HFFc6 (cell line): ENCODE results near the gene LDLRAD4. TPM values are rescaled to one million over a fixed set of nuclear protein-coding genes. Genes with fewer than 3 reads are reported as not detected.

Experiments
- DNase-seq: peaks from one replicate; pipeline ENCODE4 v3.0.0-alpha.2; 2018
- H3K27ac Mint-ChIP-seq: 2 replicates; pipeline ENCODE4 v1.8.0; 2020; ENCODE audit warnings: mild to moderate bottlenecking, mixed read lengths
- H3K27me3 Mint-ChIP-seq: 2 replicates; pipeline ENCODE4 v1.8.0; 2021; ENCODE audit warnings: mild to moderate bottlenecking, moderate library complexity, mixed read lengths; ENCODE audit not compliant: insufficient read depth
- H3K36me3 Mint-ChIP-seq: 2 replicates; pipeline ENCODE4 v1.8.0; 2021; ENCODE audit warnings: low read depth, mixed read lengths
- H3K4me1 Mint-ChIP-seq: 2 replicates; pipeline ENCODE4 v1.8.0; 2020; ENCODE audit warnings: low read depth, mixed read lengths
- H3K4me3 Mint-ChIP-seq: 2 replicates; pipeline ENCODE4 v1.8.0; 2020; ENCODE audit warnings: mild to moderate bottlenecking, moderate library complexity, mixed read lengths
- H3K9me3 Mint-ChIP-seq: 2 replicates; pipeline ENCODE4 v1.8.0; 2020; ENCODE audit warnings: mild to moderate bottlenecking, mixed read lengths
- total RNA-seq, 6 experiments: library from RNA; stranded (reverse); fragmentation: NEBNext Ultra II Directional; extraction: Animal tissue kit (Norgen Biotek cat#: 25700); gene quantifications; 2 replicates in 1 of 6; 3 replicates in 5 of 6; pipeline ENCODE4 v1.2.3, GENCODE V29; 2021
- TF ChIP-seq, protein P1 (sequence below): fragments of 200-600 bp; sonication (generic); IDR thresholded peaks from 2 replicates; pipeline ENCODE4 v1.5.0; 2021; ENCODE audit warnings: antibody characterized with exemption, mild to moderate bottlenecking

The LDLRAD4 gene
- total RNA-seq, 6 experiments from 2014 or later: not detected

DNA sequence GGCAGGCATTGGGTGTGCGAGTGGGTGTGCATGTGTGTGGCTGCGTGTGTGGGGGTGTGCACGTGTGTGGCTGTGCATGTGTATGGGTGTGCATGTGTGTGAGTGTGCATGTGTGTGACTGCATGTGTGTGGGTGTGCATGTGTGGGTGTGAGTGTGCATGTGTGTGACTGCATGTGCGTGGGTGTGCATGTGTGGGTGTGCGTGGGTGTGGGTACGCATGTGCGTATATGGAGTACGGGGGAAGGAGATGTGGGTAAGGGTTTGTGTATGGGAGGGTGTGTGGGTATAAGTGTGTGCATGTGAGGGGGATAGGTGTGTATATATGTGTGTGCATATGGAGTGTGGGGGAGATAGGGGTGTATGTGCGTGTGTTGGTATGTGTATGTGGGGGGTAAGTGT is 371.4 kb downstream of the LDLRAD4 start:
- Mint-ChIP-seq H3K36me3 (no peaks in the 10 kb centered on the region), H3K4me1 (no peaks in the 10 kb centered on the region), H3K4me3 (no peak overlapping the region), H3K27ac (no peak overlapping the region), H3K27me3 (peaks cover 8% of the 10 kb centered on the region), H3K9me3 (no peaks in the 10 kb centered on the region)
- DNase-seq: no peak
- TF ChIP-seq, protein P1, sequence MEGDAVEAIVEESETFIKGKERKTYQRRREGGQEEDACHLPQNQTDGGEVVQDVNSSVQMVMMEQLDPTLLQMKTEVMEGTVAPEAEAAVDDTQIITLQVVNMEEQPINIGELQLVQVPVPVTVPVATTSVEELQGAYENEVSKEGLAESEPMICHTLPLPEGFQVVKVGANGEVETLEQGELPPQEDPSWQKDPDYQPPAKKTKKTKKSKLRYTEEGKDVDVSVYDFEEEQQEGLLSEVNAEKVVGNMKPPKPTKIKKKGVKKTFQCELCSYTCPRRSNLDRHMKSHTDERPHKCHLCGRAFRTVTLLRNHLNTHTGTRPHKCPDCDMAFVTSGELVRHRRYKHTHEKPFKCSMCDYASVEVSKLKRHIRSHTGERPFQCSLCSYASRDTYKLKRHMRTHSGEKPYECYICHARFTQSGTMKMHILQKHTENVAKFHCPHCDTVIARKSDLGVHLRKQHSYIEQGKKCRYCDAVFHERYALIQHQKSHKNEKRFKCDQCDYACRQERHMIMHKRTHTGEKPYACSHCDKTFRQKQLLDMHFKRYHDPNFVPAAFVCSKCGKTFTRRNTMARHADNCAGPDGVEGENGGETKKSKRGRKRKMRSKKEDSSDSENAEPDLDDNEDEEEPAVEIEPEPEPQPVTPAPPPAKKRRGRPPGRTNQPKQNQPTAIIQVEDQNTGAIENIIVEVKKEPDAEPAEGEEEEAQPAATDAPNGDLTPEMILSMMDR: no peak

DNA sequence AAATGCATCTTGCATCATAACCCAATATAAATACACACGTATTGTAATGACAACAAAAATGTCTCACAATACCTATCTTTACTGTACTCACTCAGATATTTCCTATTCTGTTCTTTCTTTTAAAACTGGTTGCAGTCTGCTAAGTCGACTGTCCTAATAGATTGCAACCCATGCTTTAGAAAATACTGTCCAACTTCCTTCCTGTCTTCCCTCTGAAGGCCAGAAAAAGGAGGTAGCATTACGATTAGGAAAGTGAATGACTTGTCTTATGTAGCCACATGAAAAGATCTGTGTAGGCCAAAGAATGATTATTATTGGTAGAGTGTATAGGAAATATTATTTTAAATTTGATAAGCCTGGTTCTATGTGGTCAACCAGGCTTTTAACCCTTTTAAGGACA is 373.7 kb downstream of the LDLRAD4 start:
- Mint-ChIP-seq H3K27ac (no peak overlapping the region), H3K4me1 (no peaks in the 10 kb centered on the region), H3K27me3 (peaks cover 4% of the 10 kb centered on the region), H3K4me3 (no peak overlapping the region), H3K9me3 (peaks cover 10% of the 10 kb centered on the region), H3K36me3 (peaks cover 6% of the 10 kb centered on the region)
- DNase-seq: no peak
- TF ChIP-seq, protein P1: no peak

DNA sequence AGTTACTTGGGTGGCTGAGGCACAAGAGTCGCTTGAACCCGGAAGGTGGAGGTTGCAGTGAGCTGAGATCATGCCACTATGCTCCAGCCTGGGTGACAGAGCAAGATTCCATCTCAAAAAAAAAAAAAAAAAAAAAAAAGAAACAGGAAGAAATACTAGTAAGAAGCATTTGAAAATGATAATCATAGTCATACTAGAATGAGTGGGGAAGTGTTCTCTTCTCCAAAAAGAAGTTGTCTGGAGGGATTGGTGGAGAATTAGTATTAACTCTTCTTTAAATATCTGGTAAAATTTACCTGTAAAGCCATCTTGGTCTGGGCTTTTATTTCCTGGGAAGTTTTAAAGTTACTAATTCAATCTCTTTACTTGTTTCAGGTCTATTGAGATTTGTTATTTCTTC is 376.0 kb downstream of the LDLRAD4 start:
- Mint-ChIP-seq H3K27me3 (peaks cover 4% of the 10 kb centered on the region), H3K4me1 (no peaks in the 10 kb centered on the region)
- DNase-seq: no peak

DNA sequence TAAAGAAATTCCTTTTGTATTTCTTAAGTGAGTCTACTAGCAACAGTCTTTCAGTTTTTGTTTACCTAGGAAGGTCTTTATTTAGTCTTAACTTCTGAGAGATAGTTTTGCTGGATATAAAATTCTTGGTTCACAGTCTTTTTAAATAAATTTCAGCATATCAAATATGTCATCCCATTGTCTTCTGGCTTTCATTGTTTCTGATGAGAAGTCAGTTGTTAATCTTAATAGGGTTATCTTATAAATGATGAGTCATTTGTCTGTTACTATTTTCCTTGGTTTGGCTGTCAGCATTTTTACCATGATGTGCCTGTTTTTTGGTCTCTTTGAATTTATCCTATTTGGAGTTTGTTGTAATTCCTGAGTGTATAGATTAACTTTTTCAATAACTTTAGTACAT is 378.5 kb downstream of the LDLRAD4 start:
- no peak for DNase-seq
- no peaks in the 10 kb centered on the region; the same call in 1 of the 2 replicates for H3K27me3 Mint-ChIP-seq
- H3K4me3 Mint-ChIP-seq: no peak overlapping the region
- TF ChIP-seq, protein P1: no peak
- no peak overlapping the region for H3K27ac Mint-ChIP-seq
- peaks cover 14% of the 10 kb centered on the region for H3K36me3 Mint-ChIP-seq
- no peaks in the 10 kb centered on the region for H3K4me1 Mint-ChIP-seq
- H3K9me3 Mint-ChIP-seq: peaks cover 25% of the 10 kb centered on the region

More for the DNA sequence above, 376.0 kb downstream of the LDLRAD4 start:
- Mint-ChIP-seq H3K9me3 (peaks cover 25% of the 10 kb centered on the region), H3K36me3 (peaks cover 14% of the 10 kb centered on the region), H3K27ac (no peak overlapping the region), H3K4me3 (no peak overlapping the region)
- TF ChIP-seq, protein P1: no peak

DNA sequence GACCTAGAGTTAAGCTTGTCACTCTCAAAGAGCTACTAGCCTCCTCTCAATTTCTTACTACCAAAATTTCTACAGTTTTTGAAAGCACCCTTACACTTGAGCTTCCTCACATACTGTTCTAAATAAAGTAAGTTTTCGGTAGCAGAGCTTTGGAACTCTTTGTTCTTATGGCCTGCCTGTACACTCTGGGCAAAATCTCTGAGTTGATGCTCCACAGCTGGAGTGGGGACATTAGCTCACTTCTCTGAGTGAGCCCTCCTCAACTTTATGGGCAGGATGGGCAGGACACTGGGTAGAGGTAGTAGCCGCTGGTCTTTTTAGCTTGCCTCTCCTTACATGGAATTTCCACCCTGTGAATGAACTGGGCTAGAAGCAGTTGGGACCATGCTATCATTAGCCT is 380.0 kb downstream of the LDLRAD4 start:
- Mint-ChIP-seq H3K36me3 (peaks cover 14% of the 10 kb centered on the region), H3K4me1 (no peaks in the 10 kb centered on the region), H3K27ac (no peak overlapping the region), H3K27me3 (no peaks in the 10 kb centered on the region; the same call in 1 of the 2 replicates), H3K4me3 (no peak overlapping the region), H3K9me3 (peaks cover 25% of the 10 kb centered on the region)
- TF ChIP-seq, protein P1: no peak
- DNase-seq: no peak

DNA sequence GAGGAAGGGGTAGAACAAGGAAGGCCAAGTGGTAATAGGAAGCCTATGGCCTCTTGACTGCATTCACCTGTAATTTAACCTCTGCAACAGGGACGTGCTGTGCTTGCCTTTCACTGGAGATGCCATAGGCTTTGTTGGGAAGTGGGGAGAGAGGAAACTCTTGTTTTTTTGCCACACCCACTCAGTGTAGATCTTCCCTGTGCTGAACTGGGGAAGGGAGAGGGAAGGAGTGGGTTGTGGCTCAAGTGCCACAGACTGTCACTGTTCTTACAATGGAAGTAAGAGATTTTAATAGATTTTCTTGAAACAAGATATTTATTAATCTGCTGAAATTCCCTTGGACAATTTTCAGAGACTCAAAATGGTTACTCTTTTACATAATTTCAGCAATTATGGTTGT is 380.5 kb downstream of the LDLRAD4 start:
- no peaks in the 10 kb centered on the region; the same call in 1 of the 2 replicates for H3K27me3 Mint-ChIP-seq
- peaks cover 25% of the 10 kb centered on the region for H3K9me3 Mint-ChIP-seq
- no peak for DNase-seq
- H3K4me3 Mint-ChIP-seq: no peak overlapping the region
- TF ChIP-seq, protein P1: no peak
- peaks cover 14% of the 10 kb centered on the region for H3K36me3 Mint-ChIP-seq
- H3K4me1 Mint-ChIP-seq: no peaks in the 10 kb centered on the region
- no peak overlapping the region for H3K27ac Mint-ChIP-seq
